RCC 7860 (cell line): ENCODE results near the gene KCNJ8.

ENCODE experiments used
- DNase-seq: peaks from one replicate; pipeline ENCODE4 v3.0.0-alpha.2; 2015; ENCODE audit warnings: low spot score
- FAIRE-seq: peaks from 2 replicates; lab custom pipeline; 2012; peaks lifted over from hg19 to GRCh38; lab: Jason Lieb, UNC

Gene KCNJ8

DNA sequence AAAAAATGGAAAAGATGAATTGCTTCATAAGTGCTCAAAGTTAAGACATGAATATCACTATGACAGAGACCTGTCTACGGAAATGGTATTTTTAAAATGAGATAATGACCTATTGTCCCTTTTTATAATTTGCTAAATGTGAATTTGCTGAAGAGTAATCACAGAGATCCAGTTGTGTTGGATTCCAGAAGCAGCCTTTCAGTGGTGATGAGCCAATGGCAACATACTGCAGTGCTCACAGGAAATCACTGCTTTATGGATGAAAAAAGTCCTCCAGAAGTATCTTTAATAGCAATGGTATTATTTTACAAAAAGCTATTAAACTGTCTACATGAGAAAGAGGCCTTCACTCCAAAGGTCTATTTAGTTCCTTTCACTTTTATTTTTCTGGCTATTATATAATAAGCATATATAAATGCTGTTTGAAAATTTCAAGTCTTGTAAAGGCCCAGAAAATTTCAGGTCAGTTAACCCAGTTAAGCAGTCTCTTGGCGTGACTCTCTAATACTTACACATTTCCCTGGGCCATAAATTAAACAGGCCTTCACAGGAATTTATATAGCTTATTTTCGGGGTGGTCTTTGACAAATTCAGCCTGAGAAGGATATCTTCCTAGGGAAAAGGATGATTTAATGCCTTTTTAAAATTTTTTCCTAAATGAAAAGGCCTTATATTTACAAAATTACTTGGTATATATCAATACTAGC lies 55.4 kb downstream of the KCNJ8 start:
- FAIRE-seq (no peak), DNase-seq (no peak)

DNA sequence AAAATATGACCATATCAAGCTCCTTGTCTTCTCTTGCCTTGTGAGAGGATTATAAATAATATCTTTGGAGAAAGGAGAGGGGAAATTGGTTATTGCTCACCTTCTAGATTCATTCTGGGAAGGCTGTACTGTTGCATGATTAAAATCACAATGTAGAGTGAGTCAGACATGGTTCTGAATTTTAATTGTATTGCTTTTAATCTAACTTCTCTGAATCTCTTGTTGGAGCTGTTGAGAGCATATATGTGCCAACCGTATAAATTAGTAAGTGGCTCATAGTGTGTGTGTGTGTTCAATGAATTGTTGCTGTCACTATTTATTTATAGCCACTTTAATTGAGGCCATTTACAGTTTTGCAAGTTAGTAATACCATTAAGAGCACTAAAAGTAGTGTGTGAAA lies 56.1 kb downstream of the KCNJ8 start:
- no peak for DNase-seq
- FAIRE-seq: no peak

GRCh38 chr12:21717767-21718166 lies 56.7 kb downstream of the KCNJ8 start:
- FAIRE-seq (no peak), DNase-seq (no peak)

GRCh38 chr12:21715386-21715785 lies 59.1 kb downstream of the KCNJ8 start:
- DNase-seq (no peak), FAIRE-seq (no peak)
